ENCODE measurements around the gene GALR1. TPM values are rescaled to one million over a fixed set of nuclear protein-coding genes. Genes with fewer than 3 reads are reported as not detected.

The GALR1 gene
- total RNA-seq (2021) (0.07 to 0.11 TPM (median 0.07 TPM) in 3 replicates), Bru-seq, nascent RNA (percentile 33 among the genes with signal in this experiment)
- long read RNA-seq, experiment 1, partial matches to known transcripts, result 0 of 1 reads
- long read RNA-seq, experiment 1, other reads (novel, unspliced or antisense), result 1 of 1 reads
- long read RNA-seq, experiment 2, result 0 reads
- long read RNA-seq, experiment 3, result 0 reads

GRCh38 chr18:77249569-77250500 lies at the start of gene GALR1:
TSS of gene GALR1 (plus strand) at chr18:77249848. CDS start at chr18:77250549, 701 bp downstream.
- H3K27me3 Mint-ChIP-seq (ENCODE audit: low read depth), result peaks cover 85% of the 10 kb centered on the region
- TF ChIP-seq RELA (CRISPR knock-in tag; IDR thresholded peaks at IDR 0.05; ENCODE audit: borderline replicate concordance) (no peak), ZNF396 (CRISPR knock-in tag; IDR thresholded peaks at IDR 0.05; ENCODE audit: borderline replicate concordance) (no peak), ZNF423 (CRISPR knock-in tag; IDR thresholded peaks at IDR 0.05) (peak; percentile 36; the same call in 1 of the 2 replicates), ZNF532 (CRISPR knock-in tag; IDR thresholded peaks at IDR 0.05; ENCODE audit: borderline replicate concordance) (no peak), E2F5 (CRISPR knock-in tag; IDR thresholded peaks at IDR 0.05) (no peak), SMAD3 (CRISPR knock-in tag; IDR thresholded peaks at IDR 0.05; ENCODE audit: borderline replicate concordance) (no peak), SMAD4 (CRISPR knock-in tag; IDR thresholded peaks at IDR 0.05) (no peak), MAX (CRISPR knock-in tag; IDR thresholded peaks at IDR 0.05) (no peak), NR1H2 (CRISPR knock-in tag; IDR thresholded peaks at IDR 0.05) (no peak), ZNF138 (CRISPR knock-in tag; conservative IDR thresholded peaks at IDR 0.05) (no peak), ZNF512 (CRISPR knock-in tag; IDR thresholded peaks at IDR 0.05; ENCODE audit: borderline replicate concordance) (no peak), PRDM15 (CRISPR knock-in tag; IDR thresholded peaks at IDR 0.05) (peak; percentile 89), IRF2 (CRISPR knock-in tag; IDR thresholded peaks at IDR 0.05; ENCODE audit: borderline replicate concordance, low read depth) (no peak), CTCF (IDR thresholded peaks at IDR 0.05) (no peak), TEAD1 (CRISPR knock-in tag; IDR thresholded peaks at IDR 0.05) (no peak), TCF7 (CRISPR knock-in tag; IDR thresholded peaks at IDR 0.05; ENCODE audit: low read depth) (no peak), ZBTB21 (CRISPR knock-in tag; IDR thresholded peaks at IDR 0.05; ENCODE audit: borderline replicate concordance) (no peak), KAT7 (CRISPR knock-in tag; IDR thresholded peaks at IDR 0.05; ENCODE audit: borderline replicate concordance) (peak; percentile 50; the same call in 1 of the 2 replicates)
- peak; percentile 69 for DNase-seq (ENCODE audit: low spot score)
- peak within 1 kb of the TSS; percentile 84 for H3K4me3 Mint-ChIP-seq
- ATAC-seq, result peak; percentile 61
- H3K27ac Mint-ChIP-seq, result no peak within 1 kb of the TSS
- peaks cover 30% of the 10 kb centered on the region for H3K4me1 Mint-ChIP-seq
- peaks cover 19% of the 10 kb centered on the region for H3K36me3 Mint-ChIP-seq
- peaks cover 35% of the 10 kb centered on the region for H3K9me3 Mint-ChIP-seq
- CTCF ChIA-PET, result interaction anchor here (0.6 to 2.2 kb wide), 5 partner anchors 37 to 453 kb away, joined by 3 to 7 read pairs (median 3); no protein-coding TSS in a partner anchor
- POLR2A ChIA-PET, result no interaction called here
